AG09319 (cell line): ENCODE results near the gene MATN1.

Source experiments
- DNase-seq: peaks from one replicate; pipeline ENCODE4 v3.0.0-alpha.2; 2010; ENCODE audit warnings: low read depth; ENCODE audit errors: extremely low read depth
- CTCF ChIP-seq: IDR thresholded peaks from 2 replicates; pipeline ENCODE4 v1.5.1; 2011; ENCODE audit warnings: low read depth, mild to moderate bottlenecking, inconsistent platforms, low read length, moderate library complexity

The MATN1 gene

GRCh38 chr1:30664103-30664755 lies 59.2 kb downstream of the MATN1 start:
- no peak for DNase-seq

GRCh38 chr1:30663596-30664091 lies 59.7 kb downstream of the MATN1 start:
- no peak for TF ChIP-seq CTCF
- DNase-seq = no peak

More at GRCh38 chr1:30664103-30664755, 59.2 kb downstream of the MATN1 start:
- TF ChIP-seq CTCF = no peak

GRCh38 chr1:30662291-30662840 lies 61.0 kb downstream of the MATN1 start:
- no peak for TF ChIP-seq CTCF
- DNase-seq = no peak

- DNase-seq = no peak
- TF ChIP-seq CTCF = no peak
These were observed 62.1 kb downstream of the MATN1 start for GRCh38 chr1:30661311-30661710.
